Bronchial epithelial cell (primary cell): ENCODE results near the gene NUDT13. TPM values are rescaled to one million over a fixed set of nuclear protein-coding genes. Genes with fewer than 3 reads are reported as not detected.
A peak's percentile ranks its signal among the peaks of the same experiment; 100 is the strongest.

ENCODE experiments used
- DNase-seq: peaks from one replicate; pipeline ENCODE4 v3.0.0-alpha.2; 2010; ENCODE audit warnings: low read depth
- FAIRE-seq: peaks from 2 replicates; lab custom pipeline; 2011; peaks lifted over from hg19 to GRCh38; lab: Jason Lieb, UNC
- H3K27me3 ChIP-seq: 2 replicates; pipeline ENCODE4 v1.5.1; 2011; ENCODE audit warnings: low read length; ENCODE audit not compliant: control insufficient read depth, insufficient read depth
- H3K36me3 ChIP-seq: 2 replicates; pipeline ENCODE4 v1.5.1; 2011; ENCODE audit warnings: low read length; ENCODE audit not compliant: control insufficient read depth, insufficient read depth
- H3K4me3 ChIP-seq: 2 replicates; pipeline ENCODE4 v1.5.1; 2011; ENCODE audit warnings: mild to moderate bottlenecking, low read depth, low read length, control low read depth
- CTCF ChIP-seq: IDR thresholded peaks from 2 replicates; pipeline ENCODE4 v1.5.1; 2011; ENCODE audit warnings: mild to moderate bottlenecking, moderate library complexity, low read length, control low read depth, inconsistent platforms; ENCODE audit not compliant: insufficient read depth, severe bottlenecking
- total RNA-seq: library from RNA; depleted of rRNA; stranded (reverse); fragments of >200 nt; gene quantifications from 2 replicates; pipeline ENCODE4 v1.2.1, GENCODE V29; 2014

Gene NUDT13
- total RNA-seq, 1 donor from 2014 or later, result 1.1 TPM

GRCh38 chr10:73168465-73168803, 58.2 kb downstream of the NUDT13 start:
- H3K27me3 ChIP-seq, result no peaks in the 10 kb centered on the region
- TF ChIP-seq CTCF, result no peak
- H3K4me3 ChIP-seq, result peak overlapping the region; percentile 82
- DNase-seq (peak; percentile 19), FAIRE-seq (no peak)
- no peaks in the 10 kb centered on the region for H3K36me3 ChIP-seq

- H3K27me3 ChIP-seq, result no peaks in the 10 kb centered on the region
- no peak for TF ChIP-seq CTCF
- DNase-seq (no peak), FAIRE-seq (no peak)
- no peak overlapping the region for H3K4me3 ChIP-seq
- no peaks in the 10 kb centered on the region for H3K36me3 ChIP-seq
Observed at GRCh38 chr10:73169320-73169719, 59.1 kb downstream of the NUDT13 start.

- H3K4me3 ChIP-seq, result no peak overlapping the region
- no peak for TF ChIP-seq CTCF
- H3K27me3 ChIP-seq, result no peaks in the 10 kb centered on the region
- no peak for DNase-seq
- peaks cover 1% of the 10 kb centered on the region for H3K36me3 ChIP-seq
- no peak for FAIRE-seq
Observed at GRCh38 chr10:73172867-73173266, 62.6 kb downstream of the NUDT13 start.

GRCh38 chr10:73174148-73174925, 64.1 kb downstream of the NUDT13 start:
- Histone ChIP-seq H3K27me3 (no peaks in the 10 kb centered on the region), H3K36me3 (peaks cover 1% of the 10 kb centered on the region), H3K4me3 (no peak overlapping the region)
- DNase-seq, result no peak
- no peak for FAIRE-seq
- no peak for TF ChIP-seq CTCF

Other genes with a start within 250 kb of the NUDT13 start
- 0.13 TPM in 1 of 2 replicates, not detected in the other for gene OIT3, start 216.7 kb upstream of the NUDT13 start, total RNA-seq
- not detected in 2 replicates for gene PLA2G12B, start 155.6 kb upstream of the NUDT13 start, total RNA-seq
- 138 and 173 TPM in 2 replicates for gene P4HA1, start 13.6 kb upstream of the NUDT13 start, total RNA-seq
- 16.8 and 17.6 TPM in 2 replicates for gene ECD, start 57.6 kb downstream of the NUDT13 start, total RNA-seq
- 17.6 and 24.3 TPM in 2 replicates for gene FAM149B1, start 57.7 kb downstream of the NUDT13 start, total RNA-seq
- gene DNAJC9, start 136.8 kb downstream of the NUDT13 start, total RNA-seq, result 32.0 and 35.0 TPM in 2 replicates
- gene MRPS16, start 142.2 kb downstream of the NUDT13 start, total RNA-seq, result 77.6 and 81.6 TPM in 2 replicates
- gene CFAP70, start 248.4 kb downstream of the NUDT13 start, total RNA-seq, result 0.79 and 2.4 TPM in 2 replicates